ENCODE measurements around the gene PCID2. TPM values are rescaled to one million over a fixed set of nuclear protein-coding genes. Genes with fewer than 3 reads are reported as not detected.

PCID2 gene
- total RNA-seq, 1 experiment from 2014 or later: 63.4 TPM

- POLR2A ChIA-PET: no interaction called here
- Mint-ChIP-seq H3K4me1 (ENCODE audit: insufficient read depth, unreplicated experiment) (no peaks in the 10 kb centered on the region), H3K27me3 (ENCODE audit: insufficient read depth, unreplicated experiment) (peaks cover 23% of the 10 kb centered on the region), H3K4me3 (ENCODE audit: unreplicated experiment) (no peak overlapping the region), H3K9me3 (ENCODE audit: unreplicated experiment) (no peaks in the 10 kb centered on the region), H3K27ac (ENCODE audit: low read depth, unreplicated experiment) (no peak overlapping the region), H3K36me3 (ENCODE audit: insufficient read depth, unreplicated experiment) (peaks cover under 1% of the 10 kb centered on the region)
- no peak for TF ChIP-seq CTCF (IDR thresholded peaks at IDR 0.05; ENCODE audit: unreplicated experiment)
- intact Hi-C loops (cut with micrococcal nuclease): no loop called here
- no TSS peak for BruUV-seq (replicated peaks)
- CTCF ChIA-PET: no interaction called here
- DNase-seq (ENCODE audit: unreplicated experiment): no peak
These were observed 47.5 kb downstream of the PCID2 start for GRCh38 chr13:113160983-113161382.

- Mint-ChIP-seq H3K4me3 (ENCODE audit: unreplicated experiment) (no peak overlapping the region), H3K36me3 (ENCODE audit: insufficient read depth, unreplicated experiment) (no peaks in the 10 kb centered on the region), H3K4me1 (ENCODE audit: insufficient read depth, unreplicated experiment) (no peaks in the 10 kb centered on the region), H3K27ac (ENCODE audit: low read depth, unreplicated experiment) (no peak overlapping the region), H3K9me3 (ENCODE audit: unreplicated experiment) (no peaks in the 10 kb centered on the region), H3K27me3 (ENCODE audit: insufficient read depth, unreplicated experiment) (peaks cover 23% of the 10 kb centered on the region)
- intact Hi-C loops (cut with micrococcal nuclease): loop anchor here (10.0 kb wide), 1 partner anchor 235 kb away; no protein-coding TSS in a partner anchor
- no TSS peak for BruUV-seq (replicated peaks)
- no peak for DNase-seq (ENCODE audit: unreplicated experiment)
- CTCF ChIA-PET: no interaction called here
- TF ChIP-seq CTCF (IDR thresholded peaks at IDR 0.05; ENCODE audit: unreplicated experiment): no peak
- POLR2A ChIA-PET: no interaction called here
These were observed 48.8 kb downstream of the PCID2 start for GRCh38 chr13:113159701-113160100.

- intact Hi-C loops (cut with micrococcal nuclease): loop anchor here (10.0 kb wide), 1 partner anchor 236 kb away; no protein-coding TSS in a partner anchor
- Mint-ChIP-seq H3K4me3 (ENCODE audit: unreplicated experiment) (no peak overlapping the region), H3K4me1 (ENCODE audit: insufficient read depth, unreplicated experiment) (no peaks in the 10 kb centered on the region), H3K27ac (ENCODE audit: low read depth, unreplicated experiment) (no peak overlapping the region), H3K36me3 (ENCODE audit: insufficient read depth, unreplicated experiment) (no peaks in the 10 kb centered on the region), H3K9me3 (ENCODE audit: unreplicated experiment) (no peaks in the 10 kb centered on the region), H3K27me3 (ENCODE audit: insufficient read depth, unreplicated experiment) (peaks cover 23% of the 10 kb centered on the region)
- no TSS peak for BruUV-seq (replicated peaks)
- DNase-seq (ENCODE audit: unreplicated experiment): no peak
- no peak for TF ChIP-seq CTCF (IDR thresholded peaks at IDR 0.05; ENCODE audit: unreplicated experiment)
- POLR2A ChIA-PET: no interaction called here
- CTCF ChIA-PET: no interaction called here
These were observed 49.5 kb downstream of the PCID2 start for GRCh38 chr13:113158946-113159345.

GRCh38 chr13:113157929-113158747 lies 50.3 kb downstream of the PCID2 start, which contains the start of gene PROZ:
TSS of gene PROZ (plus strand) at chr13:113158648. CDS start at chr13:113158661, 13 bp downstream.
- intact Hi-C loops (cut with micrococcal nuclease): loop anchor here (10.0 kb wide), 1 partner anchor 237 kb away; no protein-coding TSS in a partner anchor
- no peaks in the 10 kb centered on the region for H3K4me1 Mint-ChIP-seq (ENCODE audit: insufficient read depth, unreplicated experiment)
- BruUV-seq (replicated peaks): no TSS peak

More at GRCh38 chr13:113157929-113158747, 50.3 kb downstream of the PCID2 start, which contains the start of gene PROZ:
- ChIA-PET POLR2A (interaction anchor here (0.7 kb wide), 1 partner anchor 31 kb away, joined by 3 read pairs; no protein-coding TSS in a partner anchor), CTCF (interaction anchor here (0.6 kb wide), 1 partner anchor 16 kb away, joined by 3 read pairs; no protein-coding TSS in a partner anchor)
- no peak for DNase-seq (ENCODE audit: unreplicated experiment)
- Mint-ChIP-seq H3K9me3 (ENCODE audit: unreplicated experiment) (no peaks in the 10 kb centered on the region), H3K27ac (ENCODE audit: low read depth, unreplicated experiment) (no peak within 1 kb of the TSS), H3K4me3 (ENCODE audit: unreplicated experiment) (no peak within 1 kb of the TSS), H3K36me3 (ENCODE audit: insufficient read depth, unreplicated experiment) (no peaks in the 10 kb centered on the region), H3K27me3 (ENCODE audit: insufficient read depth, unreplicated experiment) (peaks cover 15% of the 10 kb centered on the region)
- TF ChIP-seq CTCF (IDR thresholded peaks at IDR 0.05; ENCODE audit: unreplicated experiment): no peak

Measured in MCF 10A (cell line).